ENCODE results near the gene LRRC46. TPM values are rescaled to one million over a fixed set of nuclear protein-coding genes. Genes with fewer than 3 reads are reported as not detected.
A peak's percentile ranks its signal among the peaks of the same experiment; 100 is the strongest.

LRRC46 gene
- total RNA-seq, 1 donor from 2014 or later, result 0.63 TPM

DNA sequence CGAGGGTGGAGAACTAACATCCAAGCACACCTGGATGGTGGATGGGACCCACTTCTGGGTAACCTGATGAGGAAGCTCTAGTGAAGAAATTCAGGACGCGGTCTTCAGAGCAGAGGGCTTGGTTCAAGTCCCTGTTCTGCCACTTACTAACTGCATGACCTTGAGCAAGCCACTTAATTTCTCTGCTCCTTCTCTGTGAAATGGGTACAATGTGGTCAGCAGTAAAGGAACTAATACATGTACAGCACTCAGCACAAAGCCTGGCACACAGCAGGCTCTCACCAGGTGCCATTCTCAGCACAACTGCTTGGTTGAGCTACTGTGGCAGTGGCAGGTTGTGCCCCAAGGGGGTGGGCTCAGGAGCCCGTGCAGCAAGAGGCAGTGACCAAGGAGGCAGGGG lies 8.0 kb upstream of the LRRC46 start:
- H3K36me3 ChIP-seq, result peaks cover 61% of the 10 kb centered on the region
- H3K9me3 ChIP-seq (replicated peaks), result no peaks in the 10 kb centered on the region
- H3K4me1 ChIP-seq, result peaks cover 27% of the 10 kb centered on the region
- H3K27ac ChIP-seq (replicated peaks), result no peak overlapping the region
- TF ChIP-seq, protein P1, sequence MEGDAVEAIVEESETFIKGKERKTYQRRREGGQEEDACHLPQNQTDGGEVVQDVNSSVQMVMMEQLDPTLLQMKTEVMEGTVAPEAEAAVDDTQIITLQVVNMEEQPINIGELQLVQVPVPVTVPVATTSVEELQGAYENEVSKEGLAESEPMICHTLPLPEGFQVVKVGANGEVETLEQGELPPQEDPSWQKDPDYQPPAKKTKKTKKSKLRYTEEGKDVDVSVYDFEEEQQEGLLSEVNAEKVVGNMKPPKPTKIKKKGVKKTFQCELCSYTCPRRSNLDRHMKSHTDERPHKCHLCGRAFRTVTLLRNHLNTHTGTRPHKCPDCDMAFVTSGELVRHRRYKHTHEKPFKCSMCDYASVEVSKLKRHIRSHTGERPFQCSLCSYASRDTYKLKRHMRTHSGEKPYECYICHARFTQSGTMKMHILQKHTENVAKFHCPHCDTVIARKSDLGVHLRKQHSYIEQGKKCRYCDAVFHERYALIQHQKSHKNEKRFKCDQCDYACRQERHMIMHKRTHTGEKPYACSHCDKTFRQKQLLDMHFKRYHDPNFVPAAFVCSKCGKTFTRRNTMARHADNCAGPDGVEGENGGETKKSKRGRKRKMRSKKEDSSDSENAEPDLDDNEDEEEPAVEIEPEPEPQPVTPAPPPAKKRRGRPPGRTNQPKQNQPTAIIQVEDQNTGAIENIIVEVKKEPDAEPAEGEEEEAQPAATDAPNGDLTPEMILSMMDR (IDR thresholded peaks at IDR 0.05; ENCODE audit: borderline replicate concordance), result no peak
- intact Hi-C loops (cut with micrococcal nuclease), result no loop called here
- no peak overlapping the region for H3K4me3 ChIP-seq
- H3K27me3 ChIP-seq (ENCODE audit: low read depth), result no peaks in the 10 kb centered on the region
- DNase-seq, result no peak

DNA sequence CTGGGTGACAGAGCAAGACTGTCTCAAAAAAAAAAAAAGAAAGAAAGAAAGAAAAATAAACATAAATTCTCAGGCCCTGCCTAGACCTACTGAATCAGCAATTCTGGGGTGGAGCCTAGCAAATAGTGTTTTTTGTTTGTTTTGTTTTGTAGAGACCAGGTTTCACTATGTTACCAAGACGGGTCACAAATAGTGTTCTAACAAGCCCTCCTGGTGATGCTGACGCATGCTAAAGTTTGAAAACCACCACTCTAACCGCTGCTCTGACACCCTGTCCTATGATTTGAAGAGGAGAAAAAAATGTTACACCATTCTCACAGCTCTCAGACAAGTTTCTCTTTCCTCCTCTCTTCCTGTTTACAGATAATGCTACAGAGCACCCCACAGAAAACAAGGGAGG lies 1.6 kb upstream of the LRRC46 start:
- DNase-seq, result no peak
- Histone ChIP-seq H3K36me3 (peaks cover 42% of the 10 kb centered on the region), H3K4me3 (no peak overlapping the region), H3K27ac (replicated peaks) (no peak overlapping the region), H3K4me1 (peaks cover 40% of the 10 kb centered on the region), H3K27me3 (ENCODE audit: low read depth) (no peaks in the 10 kb centered on the region), H3K9me3 (replicated peaks) (no peaks in the 10 kb centered on the region)
- intact Hi-C loops (cut with micrococcal nuclease), result no loop called here
- TF ChIP-seq, protein P1 (IDR thresholded peaks at IDR 0.05; ENCODE audit: borderline replicate concordance), result no peak

GRCh38 chr17:47830396-47831002 lies 971 bp upstream of the LRRC46 start:
- H3K9me3 ChIP-seq (replicated peaks), result no peaks in the 10 kb centered on the region
- no peaks in the 10 kb centered on the region for H3K27me3 ChIP-seq (ENCODE audit: low read depth)
- H3K4me3 ChIP-seq, result peak overlapping the region; percentile 86
- TF ChIP-seq, protein P1 (IDR thresholded peaks at IDR 0.05; ENCODE audit: borderline replicate concordance), result no peak
- H3K36me3 ChIP-seq, result peaks cover 36% of the 10 kb centered on the region
- intact Hi-C loops (cut with micrococcal nuclease), result no loop called here
- no peak for DNase-seq
- peak overlapping the region; percentile 84 for H3K27ac ChIP-seq (replicated peaks)
- peaks cover 46% of the 10 kb centered on the region for H3K4me1 ChIP-seq

GRCh38 chr17:47831934-47832327 lies 461 bp downstream of the LRRC46 start:
- no peaks in the 10 kb centered on the region for H3K27me3 ChIP-seq (ENCODE audit: low read depth)
- peak overlapping the region; percentile 86 for H3K4me3 ChIP-seq
- peaks cover 36% of the 10 kb centered on the region for H3K36me3 ChIP-seq
- intact Hi-C loops (cut with micrococcal nuclease), result no loop called here
- H3K4me1 ChIP-seq, result peaks cover 50% of the 10 kb centered on the region
- H3K9me3 ChIP-seq (replicated peaks), result no peaks in the 10 kb centered on the region
- H3K27ac ChIP-seq (replicated peaks), result peak overlapping the region; percentile 84
- no peak for DNase-seq
- TF ChIP-seq, protein P1 (IDR thresholded peaks at IDR 0.05; ENCODE audit: borderline replicate concordance), result no peak

DNA sequence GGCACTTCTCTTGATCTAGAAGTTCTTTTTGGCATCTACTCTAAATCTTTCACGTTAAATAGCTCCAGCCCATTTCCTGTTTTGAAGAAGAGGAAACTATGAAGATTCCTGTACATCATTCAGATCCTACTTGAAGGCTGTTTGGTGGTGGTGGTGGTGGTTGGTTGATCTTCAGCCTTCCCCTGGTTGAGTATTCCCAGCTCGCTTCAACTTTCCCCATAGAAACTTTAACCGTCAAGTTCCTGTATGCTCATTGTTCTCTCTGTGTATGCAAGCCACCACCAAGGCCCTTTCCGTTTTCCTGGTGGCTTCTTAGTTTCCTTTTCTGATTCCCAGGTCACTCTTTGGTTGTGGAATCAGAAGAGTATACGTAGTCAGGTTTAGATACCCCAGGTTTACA lies 3.3 kb downstream of the LRRC46 start:
- peak overlapping the region; percentile 58 for H3K27ac ChIP-seq (replicated peaks)
- peaks cover 32% of the 10 kb centered on the region for H3K36me3 ChIP-seq
- TF ChIP-seq, protein P1 (IDR thresholded peaks at IDR 0.05; ENCODE audit: borderline replicate concordance), result no peak
- no peak overlapping the region for H3K4me3 ChIP-seq
- intact Hi-C loops (cut with micrococcal nuclease), result no loop called here
- H3K27me3 ChIP-seq (ENCODE audit: low read depth), result no peaks in the 10 kb centered on the region
- peaks cover 67% of the 10 kb centered on the region for H3K4me1 ChIP-seq
- DNase-seq, result no peak
- H3K9me3 ChIP-seq (replicated peaks), result no peaks in the 10 kb centered on the region
